Activated CD8-positive, alpha-beta memory T cell treated with anti-CD3 and anti-CD28 coated beads for 1 hour (primary cell): ENCODE measurements around the gene ADAMTS9.

Experiments
- DNase-seq, 2 donors: peaks; one replicate each; pipeline ENCODE4 v3.0.0-alpha.2; 2020; ENCODE audit warnings: low read depth in 1 of 2; ENCODE audit errors: extremely low read depth in 1 of 2

ADAMTS9 gene

GRCh38 chr3:64578062-64578770 lies 109.6 kb downstream of the ADAMTS9 start:
- DNase-seq, result no peak

- DNase-seq, result no peak
Measured at GRCh38 chr3:64576211-64576775, 111.5 kb downstream of the ADAMTS9 start.

GRCh38 chr3:64575211-64575844 lies 112.5 kb downstream of the ADAMTS9 start:
- no peak for DNase-seq

GRCh38 chr3:64574194-64574593 lies 113.6 kb downstream of the ADAMTS9 start:
- no peak for DNase-seq

GRCh38 chr3:64571982-64572381 lies 115.8 kb downstream of the ADAMTS9 start:
- DNase-seq, result no peak

- no peak for DNase-seq
Measured at GRCh38 chr3:64568895-64569517, 118.8 kb downstream of the ADAMTS9 start.

GRCh38 chr3:64566859-64567258 lies 120.9 kb downstream of the ADAMTS9 start:
- no peak for DNase-seq

GRCh38 chr3:64563751-64564150 lies 124.0 kb downstream of the ADAMTS9 start:
- DNase-seq, result no peak

- DNase-seq, result no peak
Measured at GRCh38 chr3:64561868-64562267, 125.9 kb downstream of the ADAMTS9 start.

GRCh38 chr3:64561325-64561843 lies 126.4 kb downstream of the ADAMTS9 start:
- DNase-seq, result no peak

- no peak for DNase-seq
Measured at GRCh38 chr3:64560791-64561190, 127.0 kb downstream of the ADAMTS9 start.

- no peak for DNase-seq
Measured at GRCh38 chr3:64559588-64559987, 128.2 kb downstream of the ADAMTS9 start.

GRCh38 chr3:64556046-64556445 lies 131.8 kb downstream of the ADAMTS9 start:
- no peak for DNase-seq

GRCh38 chr3:64555351-64555750 lies 132.4 kb downstream of the ADAMTS9 start:
- no peak for DNase-seq

- DNase-seq, result no peak
Measured at GRCh38 chr3:64554096-64554920, 133.5 kb downstream of the ADAMTS9 start.

- DNase-seq, result no peak
Measured at GRCh38 chr3:64552966-64553365, 134.8 kb downstream of the ADAMTS9 start.

GRCh38 chr3:64552160-64552559 lies 135.6 kb downstream of the ADAMTS9 start:
- no peak for DNase-seq

GRCh38 chr3:64551697-64552096 lies 136.1 kb downstream of the ADAMTS9 start:
- no peak for DNase-seq

- no peak for DNase-seq
Measured at GRCh38 chr3:64550745-64551144, 137.1 kb downstream of the ADAMTS9 start.

- DNase-seq, result no peak
Measured at GRCh38 chr3:64549869-64550268, 137.9 kb downstream of the ADAMTS9 start.
